Progenitor cell of endocrine pancreas (in vitro differentiated cells): ENCODE data around the gene NRCAM. TPM values are rescaled to one million over a fixed set of nuclear protein-coding genes. Genes with fewer than 3 reads are reported as not detected.

ENCODE experiments used
- DNase-seq: peaks from one replicate; pipeline ENCODE4 v3.0.0; 2021; ENCODE audit warnings: low spot score; ENCODE audit not compliant: unreplicated experiment
- H3K27ac Mint-ChIP-seq: 2 replicates; pipeline ENCODE4 v1.8.0; 2021; ENCODE audit warnings: mild to moderate bottlenecking, moderate library complexity, mixed read lengths
- H3K27me3 Mint-ChIP-seq: 2 replicates; pipeline ENCODE4 v1.8.0; 2021; ENCODE audit warnings: mixed read lengths
- H3K36me3 Mint-ChIP-seq: 2 replicates; pipeline ENCODE4 v1.8.0; 2022; ENCODE audit warnings: mixed read lengths; ENCODE audit not compliant: insufficient read depth
- H3K4me1 Mint-ChIP-seq: 2 replicates; pipeline ENCODE4 v1.8.0; 2021; ENCODE audit warnings: low read depth, mixed read lengths
- H3K4me3 Mint-ChIP-seq: 2 replicates; pipeline ENCODE4 v1.8.0; 2021; ENCODE audit warnings: low read depth, mild to moderate bottlenecking, moderate library complexity, mixed read lengths
- H3K9me3 Mint-ChIP-seq: 2 replicates; pipeline ENCODE4 v1.8.0; 2021; ENCODE audit warnings: low read depth, mixed read lengths
- total RNA-seq: library from RNA; stranded (reverse); gene quantifications from 2 replicates; pipeline ENCODE4 v1.2.1, GENCODE V29; 2021
- TF ChIP-seq, protein P1 (sequence below): fragments of 200-600 bp; sonication (generic); IDR thresholded peaks from one replicate; pipeline ENCODE4 v1.5.0; 2021; ENCODE audit warnings: antibody characterized with exemption, mild to moderate bottlenecking; ENCODE audit not compliant: unreplicated experiment

The NRCAM gene
- total RNA-seq, 1 donor from 2014 or later = 19.9 TPM

DNA sequence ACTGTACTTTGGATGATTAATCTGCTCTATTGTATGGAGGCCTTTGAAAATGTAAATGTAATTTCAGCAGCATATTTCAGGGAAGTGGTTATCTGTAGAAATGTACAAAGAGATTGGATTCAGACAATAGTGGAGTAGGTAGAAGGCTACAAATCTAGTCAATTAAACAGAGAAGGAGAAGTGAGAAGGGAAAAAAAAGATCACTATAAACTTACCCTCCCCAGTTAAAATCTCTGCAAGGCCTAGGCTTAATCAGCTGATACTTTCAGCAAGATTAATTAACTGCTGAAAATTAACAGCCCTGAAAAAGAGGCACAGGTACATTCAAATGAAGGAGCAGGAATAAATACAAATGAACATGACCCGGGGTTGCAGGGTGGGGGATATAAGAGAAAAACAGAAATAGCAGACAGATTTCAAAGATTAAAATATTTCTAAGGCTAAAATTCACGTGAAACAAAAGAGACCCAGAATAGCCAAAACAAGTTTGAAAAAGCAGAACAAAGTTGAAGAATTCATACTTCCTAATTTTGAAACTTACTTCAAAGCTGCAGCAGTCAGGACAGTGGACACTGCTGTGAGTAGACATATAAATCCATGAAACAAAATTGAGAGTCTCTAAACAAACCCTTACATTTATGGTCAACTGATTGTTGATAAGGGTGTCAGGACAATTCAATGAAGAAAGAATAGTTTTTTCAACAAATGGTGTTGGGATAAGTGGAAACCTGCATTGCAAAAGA, 96.0 kb downstream of the NRCAM start:
- Mint-ChIP-seq H3K27me3 (no peaks in the 10 kb centered on the region), H3K4me1 (peaks cover 28% of the 10 kb centered on the region), H3K4me3 (no peak overlapping the region), H3K27ac (peak overlapping the region; percentile 69), H3K36me3 (peaks cover 1% of the 10 kb centered on the region), H3K9me3 (peaks cover 3% of the 10 kb centered on the region)
- no peak for DNase-seq
- TF ChIP-seq, protein P1, sequence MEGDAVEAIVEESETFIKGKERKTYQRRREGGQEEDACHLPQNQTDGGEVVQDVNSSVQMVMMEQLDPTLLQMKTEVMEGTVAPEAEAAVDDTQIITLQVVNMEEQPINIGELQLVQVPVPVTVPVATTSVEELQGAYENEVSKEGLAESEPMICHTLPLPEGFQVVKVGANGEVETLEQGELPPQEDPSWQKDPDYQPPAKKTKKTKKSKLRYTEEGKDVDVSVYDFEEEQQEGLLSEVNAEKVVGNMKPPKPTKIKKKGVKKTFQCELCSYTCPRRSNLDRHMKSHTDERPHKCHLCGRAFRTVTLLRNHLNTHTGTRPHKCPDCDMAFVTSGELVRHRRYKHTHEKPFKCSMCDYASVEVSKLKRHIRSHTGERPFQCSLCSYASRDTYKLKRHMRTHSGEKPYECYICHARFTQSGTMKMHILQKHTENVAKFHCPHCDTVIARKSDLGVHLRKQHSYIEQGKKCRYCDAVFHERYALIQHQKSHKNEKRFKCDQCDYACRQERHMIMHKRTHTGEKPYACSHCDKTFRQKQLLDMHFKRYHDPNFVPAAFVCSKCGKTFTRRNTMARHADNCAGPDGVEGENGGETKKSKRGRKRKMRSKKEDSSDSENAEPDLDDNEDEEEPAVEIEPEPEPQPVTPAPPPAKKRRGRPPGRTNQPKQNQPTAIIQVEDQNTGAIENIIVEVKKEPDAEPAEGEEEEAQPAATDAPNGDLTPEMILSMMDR = no peak

DNA sequence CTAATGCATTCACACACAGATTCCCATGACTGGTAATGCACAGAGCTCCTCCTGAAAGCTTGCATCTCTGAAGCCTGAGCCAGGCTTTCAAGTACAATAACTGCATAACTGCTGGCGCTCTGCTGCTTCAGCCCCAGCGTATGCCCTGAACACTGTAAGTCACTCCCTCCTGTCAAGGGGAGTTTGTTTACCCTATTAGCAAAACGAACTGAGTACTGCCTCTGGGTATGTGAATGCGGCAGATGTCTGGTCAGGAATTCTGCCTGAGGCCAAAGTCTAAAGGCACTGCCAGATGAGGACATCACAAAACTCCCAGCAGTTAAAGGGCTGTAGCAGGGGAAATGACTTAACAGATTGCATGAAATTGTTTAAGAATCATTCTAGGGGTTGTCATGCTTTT, 97.7 kb downstream of the NRCAM start:
- TF ChIP-seq, protein P1 = no peak
- Mint-ChIP-seq H3K4me3 (no peak overlapping the region), H3K9me3 (peaks cover 3% of the 10 kb centered on the region), H3K27ac (peak overlapping the region; percentile 4), H3K27me3 (no peaks in the 10 kb centered on the region), H3K36me3 (peaks cover 1% of the 10 kb centered on the region), H3K4me1 (peaks cover 28% of the 10 kb centered on the region)
- DNase-seq = no peak

DNA sequence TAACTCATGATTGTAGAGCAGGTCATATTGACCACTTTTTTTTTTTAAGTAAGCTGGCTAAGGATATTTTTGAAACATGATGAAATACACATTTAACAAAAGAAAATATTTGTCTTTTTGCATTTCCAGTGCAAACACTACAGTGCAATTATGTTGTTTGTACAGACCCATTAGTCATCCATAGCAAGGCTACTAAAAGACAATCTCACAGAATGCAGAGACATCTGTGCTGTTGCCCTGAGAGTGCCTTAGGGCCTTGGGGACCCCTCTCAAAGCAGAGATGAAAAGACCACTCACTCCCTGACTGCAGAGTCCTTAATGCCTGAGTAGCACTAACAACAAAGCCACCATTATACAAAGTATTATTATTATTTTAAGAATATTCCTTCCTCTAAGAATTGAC, 104.5 kb downstream of the NRCAM start:
- Mint-ChIP-seq H3K4me1 (peaks cover 12% of the 10 kb centered on the region), H3K4me3 (no peak overlapping the region), H3K27me3 (no peaks in the 10 kb centered on the region), H3K36me3 (no peaks in the 10 kb centered on the region), H3K9me3 (no peaks in the 10 kb centered on the region), H3K27ac (no peak overlapping the region)
- TF ChIP-seq, protein P1 = no peak
- DNase-seq = no peak

DNA sequence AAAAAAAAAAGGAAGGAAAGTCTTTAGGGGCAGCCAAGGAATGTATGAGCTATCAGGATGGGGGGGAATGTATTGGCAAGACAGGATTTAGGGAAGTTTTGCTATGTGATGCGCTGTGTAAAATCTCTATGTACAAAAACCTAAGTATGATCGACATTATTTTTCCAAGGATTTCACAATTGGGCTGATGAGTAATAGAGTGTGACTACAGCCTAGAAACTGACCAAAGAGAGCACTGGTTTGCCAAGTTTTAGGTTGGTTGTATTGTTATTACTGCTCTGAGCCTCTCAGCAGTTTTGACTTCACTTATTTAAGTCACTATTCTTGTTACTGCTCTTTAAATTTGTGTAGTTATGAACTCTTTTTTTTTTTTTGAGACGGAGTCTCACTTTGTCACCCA, 107.3 kb downstream of the NRCAM start:
- Mint-ChIP-seq H3K9me3 (no peaks in the 10 kb centered on the region), H3K4me3 (no peak overlapping the region), H3K4me1 (peaks cover 23% of the 10 kb centered on the region), H3K27me3 (no peaks in the 10 kb centered on the region), H3K36me3 (no peaks in the 10 kb centered on the region), H3K27ac (no peak overlapping the region)
- TF ChIP-seq, protein P1 = no peak
- no peak for DNase-seq

DNA sequence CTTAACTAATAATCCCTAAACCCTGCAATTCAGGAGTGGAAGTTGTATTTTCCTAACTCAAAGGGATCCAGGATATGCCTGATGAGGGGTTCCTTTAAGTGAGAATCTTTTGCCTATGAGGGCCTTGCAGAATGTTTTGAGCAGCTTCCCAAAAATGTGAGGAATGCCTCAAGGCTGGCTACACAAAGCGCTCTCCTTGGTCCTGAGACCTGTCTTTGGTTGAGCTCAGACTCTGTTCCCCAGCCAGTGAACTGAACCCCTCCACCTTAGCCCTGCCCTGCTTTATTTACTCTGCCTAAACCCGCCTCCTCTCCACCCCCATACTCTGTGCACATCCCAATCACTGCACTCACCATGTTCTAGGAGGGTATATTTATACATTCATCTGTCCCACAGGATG, 108.6 kb downstream of the NRCAM start:
- TF ChIP-seq, protein P1 = no peak
- no peaks in the 10 kb centered on the region for H3K27me3 Mint-ChIP-seq
- no peak overlapping the region for H3K27ac Mint-ChIP-seq
- no peaks in the 10 kb centered on the region for H3K36me3 Mint-ChIP-seq
- H3K4me3 Mint-ChIP-seq = no peak overlapping the region
- peaks cover 21% of the 10 kb centered on the region for H3K4me1 Mint-ChIP-seq
- peak; percentile 37 for DNase-seq
- H3K9me3 Mint-ChIP-seq = no peaks in the 10 kb centered on the region
